Thyroid gland (tissue), 4 donors: ENCODE measurements around the gene IQGAP2.

Experiments used
- CTCF ChIP-seq, 6 experiments: fragments of 200-600 bp in 3 of 6; fragments of 450-650 bp in 3 of 6; sonication (generic) in 3 of 6; IDR thresholded peaks; one replicate each; pipeline ENCODE4 v1.5.1; 2016 to 2019; ENCODE audit warnings: antibody characterized with exemption in 6 of 6, mild to moderate bottlenecking in 2 of 6, inconsistent platforms in 1 of 6, moderate library complexity in 1 of 6
- POLR2A ChIP-seq, 2 donors: fragments of 450-650 bp; IDR thresholded peaks; one replicate each; pipeline ENCODE4 v1.6.1; 2017; ENCODE audit warnings: antibody characterized with exemption in 2 of 2, mild to moderate bottlenecking in 2 of 2, moderate library complexity in 1 of 2

- no peak for TF ChIP-seq CTCF (IDR thresholded peaks at IDR 0.05)
- no peak for TF ChIP-seq POLR2A (IDR thresholded peaks at IDR 0.05)
Measured at GRCh38 chr5:76547891-76548524, 144.9 kb downstream of the IQGAP2 start.
